Stomach (tissue), 9 donors: ENCODE results near the gene PLD3. TPM values are rescaled to one million over a fixed set of nuclear protein-coding genes. Genes with fewer than 3 reads are reported as not detected.

Experiments used
- DNase-seq, 2 donors: peaks; one replicate each; pipeline versions ENCODE4 v3.0.0 to v3.0.0-alpha.2; 2013 to 2019
- H3K27ac ChIP-seq, 5 donors: fragments of 200-600 bp in 4 of 5; sonication (generic) in 4 of 5; one replicate each; pipeline ENCODE4 v1.5.1; 2013 to 2019; ENCODE audit warnings: mild to moderate bottlenecking in 1 of 5, moderate library complexity in 1 of 5
- H3K27me3 ChIP-seq, 3 donors: fragments of 200-600 bp; sonication (generic); one replicate each; pipeline ENCODE4 v1.5.1; 2017 to 2019; ENCODE audit warnings: mixed run types in 1 of 3
- H3K36me3 ChIP-seq, 4 donors: fragments of 200-600 bp; sonication (generic); 1 replicate in 3 of 4; 2 replicates in 1 of 4; pipeline ENCODE4 v1.5.1; 2016 to 2019
- H3K4me1 ChIP-seq, 4 donors: fragments of 200-600 bp; sonication (generic); one replicate each; pipeline ENCODE4 v1.5.1; 2016 to 2019
- H3K4me3 ChIP-seq, 4 donors: fragments of 200-600 bp; sonication (generic) in 3 of 4; one replicate each; pipeline ENCODE4 v1.5.1; 2016 to 2019; ENCODE audit warnings: mild to moderate bottlenecking in 1 of 4
- H3K9me3 ChIP-seq, 4 donors: fragments of 200-600 bp; sonication (generic); one replicate each; pipeline ENCODE4 v1.5.1; 2016 to 2019
- EP300 ChIP-seq: sonication (generic); formaldehyde crosslinking; IDR thresholded peaks from one replicate; pipeline ENCODE4 v1.6.1; 2017; ENCODE audit warnings: antibody characterized with exemption
- POLR2A ChIP-seq, 4 donors: fragments of 450-650 bp; IDR thresholded peaks; one replicate each; pipeline ENCODE4 v1.6.1; 2016; ENCODE audit warnings: antibody characterized with exemption in 4 of 4, control low read depth in 2 of 4, mild to moderate bottlenecking in 1 of 4, moderate library complexity in 1 of 4
- POLR2AphosphoS5 ChIP-seq, 3 donors: sonication (generic); formaldehyde crosslinking; IDR thresholded peaks; one replicate each; pipeline ENCODE4 v1.6.1; 2016; ENCODE audit warnings: antibody characterized with exemption in 3 of 3
- WGBS, 5 donors: extraction: QIAGEN DNeasy Blood & Tissue Kit in 3 of 5; methylation state at CpG; one replicate each; pipeline versions ENCODE4 v1.1.5 to v1.1.7; 2013 to 2018; 5-methylcytosine and 5-hydroxymethylcytosine counted together
- intact Hi-C: fragments of 100-400 bp; cut with DNase I; formaldehyde crosslinking; loops from one replicate; pipeline ENCODE4 v1.15.1; 2023; ENCODE audit warnings: low total_unique reads
- polyA plus RNA-seq, 3 donors: library from polyadenylated mRNA; stranded (reverse); fragments of 200-250 nt; gene quantifications; one replicate each; pipeline ENCODE4 v1.2.3, GENCODE V29; 2013
- total RNA-seq, 5 donors: library from RNA; depleted of rRNA; stranded (reverse); fragments of >200 nt; gene quantifications; one replicate each; pipeline versions ENCODE4 v1.1.0 to v1.2.3, GENCODE V29; 2014 to 2016
- TF ChIP-seq, protein P1 (sequence below), 7 experiments: fragments of 450-650 bp in 4 of 7; fragments of 200-600 bp in 3 of 7; sonication (generic) in 3 of 7; IDR thresholded peaks; one replicate each; pipeline ENCODE4 v1.5.1; 2016 to 2019; ENCODE audit warnings: antibody characterized with exemption in 7 of 7, control low read depth in 2 of 7, mild to moderate bottlenecking in 1 of 7
- donor health status: healthy with polysubstance abuse.
- donor health status: Bipolar disorder and iron deficiency.
- donor health status: healthy.

PLD3 gene
- total and polyA plus RNA-seq, 8 donors, result 58.8 to 273 (median 145) TPM

DNA sequence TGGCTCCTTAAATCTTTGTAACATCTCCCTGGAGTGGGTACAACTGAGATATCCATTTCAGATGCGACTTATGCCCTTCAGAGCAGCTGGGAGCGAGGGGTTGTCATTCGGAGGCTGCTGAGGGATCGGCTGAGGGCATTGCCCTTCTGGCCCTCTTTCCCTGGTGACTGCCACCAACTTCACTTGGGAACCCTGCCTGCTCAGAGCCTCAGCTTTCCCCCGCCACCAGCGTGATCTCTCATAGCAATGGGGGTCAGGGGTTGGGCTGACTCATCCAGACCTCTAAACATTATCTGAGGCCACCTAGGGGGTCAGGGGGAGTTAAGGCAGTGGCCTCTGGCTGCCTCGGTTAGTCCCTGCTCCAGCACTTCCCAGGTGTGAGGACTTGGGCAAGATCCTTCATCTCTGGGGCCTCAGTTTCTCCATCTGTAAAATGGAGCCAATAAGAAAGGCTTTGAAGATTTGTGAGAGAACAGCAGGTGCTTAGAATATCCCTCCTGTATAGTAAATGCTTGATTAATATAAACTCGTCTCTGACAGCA lies 63.5 kb downstream of the PLD3 start:
- Histone ChIP-seq H3K4me1 (peaks cover 4 to 23% (median 16%) of the 10 kb centered on the region in 4 donors), H3K27me3 (no peaks in the 10 kb centered on the region), H3K9me3 (no peaks in the 10 kb centered on the region), H3K27ac (peak overlapping the region in 3 of 5 donors; percentile 31 to 60 (median 56)), H3K36me3 (no peaks in the 10 kb centered on the region), H3K4me3 (no peak overlapping the region)
- no peak for TF ChIP-seq POLR2AphosphoS5 (IDR thresholded peaks at IDR 0.05)
- TF ChIP-seq POLR2A (IDR thresholded peaks at IDR 0.05), result no peak
- TF ChIP-seq, protein P1, sequence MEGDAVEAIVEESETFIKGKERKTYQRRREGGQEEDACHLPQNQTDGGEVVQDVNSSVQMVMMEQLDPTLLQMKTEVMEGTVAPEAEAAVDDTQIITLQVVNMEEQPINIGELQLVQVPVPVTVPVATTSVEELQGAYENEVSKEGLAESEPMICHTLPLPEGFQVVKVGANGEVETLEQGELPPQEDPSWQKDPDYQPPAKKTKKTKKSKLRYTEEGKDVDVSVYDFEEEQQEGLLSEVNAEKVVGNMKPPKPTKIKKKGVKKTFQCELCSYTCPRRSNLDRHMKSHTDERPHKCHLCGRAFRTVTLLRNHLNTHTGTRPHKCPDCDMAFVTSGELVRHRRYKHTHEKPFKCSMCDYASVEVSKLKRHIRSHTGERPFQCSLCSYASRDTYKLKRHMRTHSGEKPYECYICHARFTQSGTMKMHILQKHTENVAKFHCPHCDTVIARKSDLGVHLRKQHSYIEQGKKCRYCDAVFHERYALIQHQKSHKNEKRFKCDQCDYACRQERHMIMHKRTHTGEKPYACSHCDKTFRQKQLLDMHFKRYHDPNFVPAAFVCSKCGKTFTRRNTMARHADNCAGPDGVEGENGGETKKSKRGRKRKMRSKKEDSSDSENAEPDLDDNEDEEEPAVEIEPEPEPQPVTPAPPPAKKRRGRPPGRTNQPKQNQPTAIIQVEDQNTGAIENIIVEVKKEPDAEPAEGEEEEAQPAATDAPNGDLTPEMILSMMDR (IDR thresholded peaks at IDR 0.05), result no peak
- TF ChIP-seq EP300, result no peak
- intact Hi-C loops, result no loop called here
- 51 to 75% (median 70%) methylated on average over 7 to 8 of the region's 8 CpGs for WGBS, 5 donors
- no peak for DNase-seq

- intact Hi-C loops, result no loop called here
Measured at GRCh38 chr19:40412866-40413265, 64.4 kb downstream of the PLD3 start.

DNA sequence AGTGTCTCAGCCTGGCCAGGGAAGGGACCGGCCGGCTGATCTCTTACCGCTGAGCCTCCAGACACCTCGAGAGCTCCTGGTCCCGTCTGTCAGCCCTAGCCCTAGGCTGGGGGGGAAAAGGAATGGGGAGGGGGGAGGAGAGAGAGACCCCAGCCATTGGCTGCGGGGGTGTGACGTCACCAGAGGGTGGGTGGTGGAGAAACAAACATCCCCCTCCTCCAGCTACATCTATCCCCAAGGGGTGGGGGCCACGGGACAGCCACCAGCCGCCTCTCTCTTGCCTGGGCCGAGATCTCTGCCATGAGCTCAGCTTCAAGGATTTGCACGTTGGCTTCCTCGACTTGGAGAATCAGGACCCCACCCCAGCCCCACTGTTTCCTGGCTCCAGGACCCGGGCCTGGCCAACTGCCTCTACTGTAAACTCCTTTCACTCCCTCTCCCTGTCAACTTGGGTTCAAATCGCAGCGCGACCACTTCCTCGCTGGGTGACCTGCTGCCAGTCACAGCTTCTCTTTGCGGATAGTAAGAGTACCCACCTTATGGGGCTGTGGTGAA lies 64.9 kb downstream of the PLD3 start, which contains the start of gene PRX:
PRX (minus strand) TSS at position 88 of the 555 bp plus-strand sequence. CDS start 5,446 bp downstream, outside the sequence.
- 33 to 43% (median 43%) methylated on average over 18 of the region's 18 CpGs for WGBS, 5 donors
- TF ChIP-seq POLR2AphosphoS5 (IDR thresholded peaks at IDR 0.05), result no peak
- no peak for TF ChIP-seq EP300
- no peak for TF ChIP-seq POLR2A (IDR thresholded peaks at IDR 0.05)
- TF ChIP-seq, protein P1 (IDR thresholded peaks at IDR 0.05), result no peak

More at GRCh38 chr19:40412866-40413265, 64.4 kb downstream of the PLD3 start:
- H3K4me1 ChIP-seq, result peaks cover 8 to 29% (median 21%) of the 10 kb centered on the region in 4 donors
- no peak for TF ChIP-seq EP300
- TF ChIP-seq POLR2AphosphoS5 (IDR thresholded peaks at IDR 0.05), result no peak
- no peak for TF ChIP-seq POLR2A (IDR thresholded peaks at IDR 0.05)
- TF ChIP-seq, protein P1 (IDR thresholded peaks at IDR 0.05), result no peak
- H3K27ac ChIP-seq, result peak overlapping the region in 1 of 5 donors; percentile 60
- no peak for DNase-seq
- 70 to 83% (median 76%) methylated on average over 4 of the region's 4 CpGs for WGBS, 5 donors
- peak overlapping the region in 1 of 4 donors; percentile 6 for H3K4me3 ChIP-seq
- H3K27me3 ChIP-seq, result no peaks in the 10 kb centered on the region
- no peaks in the 10 kb centered on the region for H3K9me3 ChIP-seq
- no peaks in the 10 kb centered on the region for H3K36me3 ChIP-seq

GRCh38 chr19:40414542-40415535 lies 66.3 kb downstream of the PLD3 start:
- H3K4me3 ChIP-seq, result no peak overlapping the region
- H3K27ac ChIP-seq, result no peak overlapping the region
- peaks cover 8 to 28% (median 19%) of the 10 kb centered on the region in 4 donors for H3K4me1 ChIP-seq
- H3K9me3 ChIP-seq, result no peaks in the 10 kb centered on the region
- intact Hi-C loops, result no loop called here
- H3K27me3 ChIP-seq, result no peaks in the 10 kb centered on the region
- TF ChIP-seq, protein P1 (IDR thresholded peaks at IDR 0.05), result no peak
- TF ChIP-seq EP300 (no peak), POLR2A (IDR thresholded peaks at IDR 0.05) (no peak)
- no peaks in the 10 kb centered on the region for H3K36me3 ChIP-seq
- WGBS, 5 donors, result 82 to 87% (median 86%) methylated on average over 21 of the region's 21 CpGs
- no peak for DNase-seq

More for the DNA sequence above, 64.9 kb downstream of the PLD3 start, which contains the start of gene PRX:
- Histone ChIP-seq H3K9me3 (no peaks in the 10 kb centered on the region), H3K36me3 (no peaks in the 10 kb centered on the region), H3K4me3 (peak within 1 kb of the TSS in 1 of 4 donors; percentile 6), H3K4me1 (peaks cover 8 to 25% (median 19%) of the 10 kb centered on the region in 4 donors), H3K27me3 (no peaks in the 10 kb centered on the region), H3K27ac (peak within 1 kb of the TSS in 3 of 5 donors; percentile 31 to 60 (median 56))
- DNase-seq, result peak in 1 of 2 donors; percentile 80
- intact Hi-C loops, result no loop called here
